ENCODE results near the gene CYP24A1. TPM values are rescaled to one million over a fixed set of nuclear protein-coding genes. Genes with fewer than 3 reads are reported as not detected.

CYP24A1 gene
- polyA plus RNA-seq, 1 donor (not counting 4 experiments of a cell fraction or from before 2014, with no cell fraction given): 18.2 TPM

DNA sequence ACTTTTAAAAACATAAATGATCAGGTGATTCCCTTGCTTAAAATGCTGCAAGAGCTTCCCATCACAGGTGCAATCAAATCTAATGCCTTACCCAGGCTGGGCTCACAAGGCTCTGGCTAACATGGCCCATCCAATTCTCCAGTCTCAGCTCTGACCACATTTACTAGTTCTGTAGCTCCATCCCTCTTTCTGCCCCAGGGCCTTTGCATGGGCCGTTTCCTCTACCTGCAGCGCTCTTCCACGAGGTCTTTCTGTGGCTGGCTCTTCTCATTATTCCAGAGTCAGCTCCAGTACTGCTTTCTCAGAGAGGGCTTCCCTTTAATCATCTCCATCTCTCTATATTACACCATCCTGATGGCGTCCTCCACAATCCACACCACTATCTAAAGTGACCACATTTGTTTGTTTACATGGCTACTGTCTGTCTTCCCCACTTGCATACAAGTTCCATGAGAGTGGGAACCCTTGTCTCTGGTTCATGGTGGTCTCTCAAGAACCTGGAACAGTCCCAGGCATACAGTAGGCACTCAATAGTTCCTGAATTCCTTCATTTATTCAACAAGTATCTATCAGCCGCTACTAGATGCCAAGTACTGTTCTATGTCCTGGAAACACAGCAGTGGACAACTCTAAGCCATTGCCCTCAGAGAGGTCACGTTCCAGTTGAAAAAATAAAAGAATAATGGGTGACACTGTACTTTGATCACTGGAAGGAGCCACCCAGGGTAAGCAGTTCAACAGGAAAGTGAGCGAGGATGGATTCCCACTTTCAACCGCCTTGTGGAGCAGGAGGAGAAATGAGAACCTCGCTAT is 12.6 kb downstream of the CYP24A1 start:
- DNase-seq (ENCODE audit: low read depth, low spot score) (no peak), FAIRE-seq (no peak)
- Histone ChIP-seq H4K20me1 (ENCODE audit: control insufficient read depth, extremely low read depth, insufficient read depth, low read length) (no peaks in the 10 kb centered on the region), H3K27me3 (ENCODE audit: control insufficient read depth, extremely low read depth, insufficient read depth, low read length) (no peaks in the 10 kb centered on the region), H3K9ac (ENCODE audit: control insufficient read depth, extremely low read depth, insufficient read depth, low read length) (no peak overlapping the region), H3K4me3 (ENCODE audit: control insufficient read depth in 2 of 3, extremely low read depth in 1 of 3, insufficient read depth in 2 of 3, low read depth in 1 of 3, low read length in 3 of 3) (no peak overlapping the region), H3K9me1 (ENCODE audit: control insufficient read depth, extremely low read depth, insufficient read depth, low read length) (no peaks in the 10 kb centered on the region), H3K4me1 (ENCODE audit: control insufficient read depth, extremely low read depth, insufficient read depth, low read length) (no peaks in the 10 kb centered on the region), H3K36me3 (ENCODE audit: control insufficient read depth in 2 of 2, extremely low read depth in 1 of 2, insufficient read depth in 2 of 2, low read length in 2 of 2) (no peaks in the 10 kb centered on the region), H3K79me2 (ENCODE audit: control insufficient read depth, insufficient read depth, low read length) (no peaks in the 10 kb centered on the region), H2AFZ (ENCODE audit: control insufficient read depth, low read length) (no peak overlapping the region), H3K9me3 (ENCODE audit: control insufficient read depth, low read depth, low read length) (no peaks in the 10 kb centered on the region), H3K4me2 (ENCODE audit: control insufficient read depth, extremely low read depth, insufficient read depth, low read depth, low read length) (no peak overlapping the region), H3K27ac (ENCODE audit: control insufficient read depth, insufficient read depth, low read length) (no peak overlapping the region)
- TF ChIP-seq EZH2 (IDR thresholded peaks at IDR 0.05; ENCODE audit: low read length): no peak
- TF ChIP-seq, protein P1, sequence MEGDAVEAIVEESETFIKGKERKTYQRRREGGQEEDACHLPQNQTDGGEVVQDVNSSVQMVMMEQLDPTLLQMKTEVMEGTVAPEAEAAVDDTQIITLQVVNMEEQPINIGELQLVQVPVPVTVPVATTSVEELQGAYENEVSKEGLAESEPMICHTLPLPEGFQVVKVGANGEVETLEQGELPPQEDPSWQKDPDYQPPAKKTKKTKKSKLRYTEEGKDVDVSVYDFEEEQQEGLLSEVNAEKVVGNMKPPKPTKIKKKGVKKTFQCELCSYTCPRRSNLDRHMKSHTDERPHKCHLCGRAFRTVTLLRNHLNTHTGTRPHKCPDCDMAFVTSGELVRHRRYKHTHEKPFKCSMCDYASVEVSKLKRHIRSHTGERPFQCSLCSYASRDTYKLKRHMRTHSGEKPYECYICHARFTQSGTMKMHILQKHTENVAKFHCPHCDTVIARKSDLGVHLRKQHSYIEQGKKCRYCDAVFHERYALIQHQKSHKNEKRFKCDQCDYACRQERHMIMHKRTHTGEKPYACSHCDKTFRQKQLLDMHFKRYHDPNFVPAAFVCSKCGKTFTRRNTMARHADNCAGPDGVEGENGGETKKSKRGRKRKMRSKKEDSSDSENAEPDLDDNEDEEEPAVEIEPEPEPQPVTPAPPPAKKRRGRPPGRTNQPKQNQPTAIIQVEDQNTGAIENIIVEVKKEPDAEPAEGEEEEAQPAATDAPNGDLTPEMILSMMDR (optimal IDR thresholded peaks at IDR 0.05 in 1 of 3, IDR thresholded peaks at IDR 0.05 in 1 of 3, conservative IDR thresholded peaks at IDR 0.05 in 1 of 3; ENCODE audit: extremely low read depth in 1 of 3, insufficient read depth in 2 of 3, low read length in 3 of 3): no peak
- dilution Hi-C loops (cut with MboI; ENCODE audit: extremely low pct_ligation_motif_present, low sequenced_read_pairs): no loop called here

DNA sequence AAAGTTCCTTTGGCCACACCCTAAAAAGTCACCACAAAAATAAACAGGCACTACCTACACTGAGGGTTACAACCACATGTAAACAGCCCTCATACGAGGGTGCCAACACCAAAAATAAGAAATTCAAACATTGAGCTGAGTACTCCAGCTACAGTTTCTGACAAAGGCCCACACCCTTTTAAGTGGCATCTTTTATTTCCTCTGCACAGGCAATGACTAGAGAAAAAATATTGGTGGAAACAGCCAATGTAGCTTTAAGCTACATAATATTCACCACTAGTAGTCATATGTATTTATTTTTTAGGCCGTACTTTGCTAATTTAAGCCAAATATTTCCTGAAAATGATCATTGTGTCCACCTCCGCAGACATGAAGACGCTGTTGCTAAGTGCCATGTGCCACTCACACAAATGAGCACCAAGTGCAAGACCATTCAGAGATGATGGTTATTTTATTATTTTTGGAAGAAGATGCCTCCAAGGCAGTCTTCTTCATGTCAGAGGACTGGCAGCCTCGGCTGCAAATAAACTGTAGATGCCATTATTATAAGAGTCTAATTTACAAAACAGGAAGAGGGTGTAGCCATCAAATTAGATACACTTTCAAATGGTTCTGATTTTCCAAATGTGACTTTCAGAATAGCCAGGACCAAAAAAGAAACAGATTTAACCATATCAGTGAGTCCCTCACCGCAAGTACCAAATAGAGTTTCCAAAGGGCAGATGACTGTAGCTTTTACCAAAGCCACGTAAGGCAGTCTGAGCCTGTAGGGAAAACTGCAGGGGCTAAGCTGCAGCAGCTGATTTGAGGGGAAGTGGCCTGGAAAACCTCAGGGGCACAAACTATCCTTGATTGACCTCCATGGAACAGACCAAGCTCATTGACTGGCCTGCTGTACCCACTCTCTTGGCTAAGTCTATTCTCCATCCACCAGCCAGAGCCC is 13.4 kb downstream of the CYP24A1 start:
- Histone ChIP-seq H3K27ac (ENCODE audit: control insufficient read depth, insufficient read depth, low read length) (no peak overlapping the region), H3K4me3 (ENCODE audit: control insufficient read depth in 2 of 3, extremely low read depth in 1 of 3, insufficient read depth in 2 of 3, low read depth in 1 of 3, low read length in 3 of 3) (no peak overlapping the region), H2AFZ (ENCODE audit: control insufficient read depth, low read length) (no peak overlapping the region), H3K9me1 (ENCODE audit: control insufficient read depth, extremely low read depth, insufficient read depth, low read length) (no peaks in the 10 kb centered on the region), H3K9ac (ENCODE audit: control insufficient read depth, extremely low read depth, insufficient read depth, low read length) (no peak overlapping the region), H3K4me2 (ENCODE audit: control insufficient read depth, extremely low read depth, insufficient read depth, low read depth, low read length) (no peak overlapping the region), H3K79me2 (ENCODE audit: control insufficient read depth, insufficient read depth, low read length) (no peaks in the 10 kb centered on the region), H3K4me1 (ENCODE audit: control insufficient read depth, extremely low read depth, insufficient read depth, low read length) (no peaks in the 10 kb centered on the region), H3K27me3 (ENCODE audit: control insufficient read depth, extremely low read depth, insufficient read depth, low read length) (no peaks in the 10 kb centered on the region), H3K9me3 (ENCODE audit: control insufficient read depth, low read depth, low read length) (no peaks in the 10 kb centered on the region), H4K20me1 (ENCODE audit: control insufficient read depth, extremely low read depth, insufficient read depth, low read length) (no peaks in the 10 kb centered on the region), H3K36me3 (ENCODE audit: control insufficient read depth in 2 of 2, extremely low read depth in 1 of 2, insufficient read depth in 2 of 2, low read length in 2 of 2) (no peaks in the 10 kb centered on the region)
- dilution Hi-C loops (cut with MboI; ENCODE audit: extremely low pct_ligation_motif_present, low sequenced_read_pairs): no loop called here
- FAIRE-seq (no peak), DNase-seq (ENCODE audit: low read depth, low spot score) (no peak)
- TF ChIP-seq EZH2 (IDR thresholded peaks at IDR 0.05; ENCODE audit: low read length): no peak
- TF ChIP-seq, protein P1 (optimal IDR thresholded peaks at IDR 0.05 in 1 of 3, IDR thresholded peaks at IDR 0.05 in 1 of 3, conservative IDR thresholded peaks at IDR 0.05 in 1 of 3; ENCODE audit: extremely low read depth in 1 of 3, insufficient read depth in 2 of 3, low read length in 3 of 3): no peak
